ENCODE results near the gene TXNRD1. TPM values are rescaled to one million over a fixed set of nuclear protein-coding genes. Genes with fewer than 3 reads are reported as not detected.

TXNRD1 gene
- total RNA-seq, 1 donor from 2014 or later, result 100 TPM

DNA sequence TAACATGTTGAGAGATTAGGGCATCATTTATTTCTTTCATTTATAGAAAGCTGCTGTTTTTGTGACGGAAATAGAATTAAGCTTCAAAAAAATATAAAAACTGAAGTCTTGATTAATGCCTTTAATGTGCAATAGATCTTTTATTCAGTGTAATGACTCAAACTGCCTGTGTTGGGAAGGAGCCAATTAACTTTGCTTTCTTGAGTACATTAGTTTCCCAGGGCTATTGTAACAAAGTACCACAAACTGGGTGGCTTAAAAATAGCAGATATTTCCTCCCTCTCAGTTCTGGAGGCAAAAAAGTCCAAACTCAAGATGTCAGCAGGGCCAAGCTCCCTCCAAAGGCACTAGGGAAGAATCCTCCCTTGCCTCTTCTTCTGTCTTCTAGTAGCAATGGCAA, 124.6 kb downstream of the TXNRD1 start:
- Mint-ChIP-seq H3K27ac (ENCODE audit: unreplicated experiment) (peak overlapping the region; percentile 27), H3K4me3 (ENCODE audit: unreplicated experiment) (no peak overlapping the region), H3K36me3 (ENCODE audit: unreplicated experiment) (peaks cover 26% of the 10 kb centered on the region), H3K4me1 (ENCODE audit: unreplicated experiment) (peaks cover 8% of the 10 kb centered on the region), H3K27me3 (ENCODE audit: unreplicated experiment) (no peaks in the 10 kb centered on the region), H3K9me3 (ENCODE audit: unreplicated experiment) (no peaks in the 10 kb centered on the region)
- TF ChIP-seq CTCF (IDR thresholded peaks at IDR 0.05), result no peak
- no peak for DNase-seq (ENCODE audit: extremely low spot score, unreplicated experiment)

DNA sequence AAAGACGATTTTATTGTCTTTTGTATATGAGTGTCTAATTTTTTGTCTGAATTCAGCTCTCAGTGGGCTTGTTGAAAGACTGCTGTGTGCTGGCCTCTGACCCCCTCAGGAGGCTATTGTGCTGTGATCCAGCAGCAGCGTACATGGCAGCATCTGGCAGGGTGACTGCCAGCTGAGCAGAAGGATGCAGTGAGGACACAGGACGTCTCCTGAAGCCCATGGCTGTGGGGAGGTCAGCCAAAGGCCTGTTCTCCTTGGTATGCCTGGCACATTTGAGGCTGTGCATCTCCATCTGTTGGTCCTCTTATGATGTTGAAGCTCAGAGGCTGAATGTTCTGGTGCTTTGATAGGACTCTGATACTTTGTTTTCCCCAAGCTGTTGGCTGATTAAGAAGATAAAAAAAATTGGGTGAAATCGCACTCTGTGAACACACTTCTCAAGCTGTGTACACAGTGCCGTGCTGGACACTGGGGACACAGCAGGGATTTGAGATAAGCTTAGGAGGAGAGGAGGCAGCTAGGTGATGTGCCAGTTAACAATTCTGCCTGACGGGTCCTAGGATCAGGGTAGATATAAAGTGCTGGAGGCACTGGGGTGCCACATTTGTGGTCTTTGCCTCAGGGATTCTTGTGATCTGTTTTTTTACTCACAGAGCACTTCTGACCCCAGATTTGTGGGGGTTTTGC, 125.5 kb downstream of the TXNRD1 start:
- Mint-ChIP-seq H3K36me3 (ENCODE audit: unreplicated experiment) (peaks cover 30% of the 10 kb centered on the region), H3K9me3 (ENCODE audit: unreplicated experiment) (no peaks in the 10 kb centered on the region), H3K27me3 (ENCODE audit: unreplicated experiment) (no peaks in the 10 kb centered on the region), H3K4me1 (ENCODE audit: unreplicated experiment) (peaks cover 8% of the 10 kb centered on the region), H3K27ac (ENCODE audit: unreplicated experiment) (no peak overlapping the region), H3K4me3 (ENCODE audit: unreplicated experiment) (no peak overlapping the region)
- DNase-seq (ENCODE audit: extremely low spot score, unreplicated experiment), result no peak
- TF ChIP-seq CTCF (IDR thresholded peaks at IDR 0.05), result no peak

DNA sequence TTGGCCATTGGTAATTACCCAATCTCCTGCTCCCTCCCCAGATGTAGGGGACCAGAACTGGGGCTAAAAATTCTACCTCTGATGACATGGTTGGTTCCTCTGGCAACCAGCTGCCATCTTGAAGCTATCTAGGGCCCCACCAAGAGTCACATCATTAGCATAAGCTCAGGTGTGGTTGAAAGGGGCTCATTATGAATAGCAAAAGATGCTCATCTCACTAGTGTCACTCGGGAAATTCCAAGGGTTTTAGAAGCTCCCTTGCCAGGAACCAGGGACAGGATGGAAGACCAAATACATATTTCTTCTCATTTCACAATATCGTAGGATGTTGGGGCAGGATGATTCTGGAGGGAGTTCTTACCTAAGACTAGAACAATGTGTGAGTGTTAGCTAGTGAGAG, 126.6 kb downstream of the TXNRD1 start:
- H3K9me3 Mint-ChIP-seq (ENCODE audit: unreplicated experiment), result no peaks in the 10 kb centered on the region
- no peak for TF ChIP-seq CTCF (IDR thresholded peaks at IDR 0.05)
- no peak overlapping the region for H3K4me3 Mint-ChIP-seq (ENCODE audit: unreplicated experiment)
- peaks cover 33% of the 10 kb centered on the region for H3K36me3 Mint-ChIP-seq (ENCODE audit: unreplicated experiment)
- no peaks in the 10 kb centered on the region for H3K27me3 Mint-ChIP-seq (ENCODE audit: unreplicated experiment)
- no peak for DNase-seq (ENCODE audit: extremely low spot score, unreplicated experiment)
- no peak overlapping the region for H3K27ac Mint-ChIP-seq (ENCODE audit: unreplicated experiment)
- peaks cover 8% of the 10 kb centered on the region for H3K4me1 Mint-ChIP-seq (ENCODE audit: unreplicated experiment)

GRCh38 chr12:104342635-104343249, 127.2 kb downstream of the TXNRD1 start:
- no peak overlapping the region for H3K4me3 Mint-ChIP-seq (ENCODE audit: unreplicated experiment)
- no peaks in the 10 kb centered on the region for H3K9me3 Mint-ChIP-seq (ENCODE audit: unreplicated experiment)
- H3K27me3 Mint-ChIP-seq (ENCODE audit: unreplicated experiment), result no peaks in the 10 kb centered on the region
- no peak for DNase-seq (ENCODE audit: extremely low spot score, unreplicated experiment)
- TF ChIP-seq CTCF (IDR thresholded peaks at IDR 0.05), result no peak
- H3K27ac Mint-ChIP-seq (ENCODE audit: unreplicated experiment), result peak overlapping the region; percentile 7
- peaks cover 37% of the 10 kb centered on the region for H3K36me3 Mint-ChIP-seq (ENCODE audit: unreplicated experiment)
- H3K4me1 Mint-ChIP-seq (ENCODE audit: unreplicated experiment), result peaks cover 8% of the 10 kb centered on the region

DNA sequence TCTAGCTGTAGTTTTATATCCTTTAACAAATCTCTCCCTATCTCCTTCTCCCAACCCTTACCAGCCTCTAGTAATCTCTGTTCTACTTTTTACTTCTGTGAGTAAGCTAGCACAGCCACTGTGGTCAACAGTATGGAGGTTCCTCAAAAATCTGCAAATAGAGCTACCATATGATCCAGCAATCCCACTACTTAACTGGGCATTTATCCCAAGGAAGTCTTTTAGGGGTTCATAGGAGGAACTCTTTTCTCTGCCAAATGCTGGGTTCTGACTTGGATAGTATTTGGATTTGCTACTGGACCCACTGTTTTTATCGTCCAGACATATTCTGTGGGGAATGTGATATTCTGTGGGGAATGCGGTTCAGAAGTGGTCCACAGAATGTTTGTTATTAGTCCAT, 129.1 kb downstream of the TXNRD1 start:
- TF ChIP-seq CTCF (IDR thresholded peaks at IDR 0.05), result no peak
- Mint-ChIP-seq H3K27me3 (ENCODE audit: unreplicated experiment) (no peaks in the 10 kb centered on the region), H3K4me1 (ENCODE audit: unreplicated experiment) (peaks cover 8% of the 10 kb centered on the region), H3K27ac (ENCODE audit: unreplicated experiment) (no peak overlapping the region), H3K36me3 (ENCODE audit: unreplicated experiment) (peaks cover 44% of the 10 kb centered on the region), H3K4me3 (ENCODE audit: unreplicated experiment) (no peak overlapping the region), H3K9me3 (ENCODE audit: unreplicated experiment) (no peaks in the 10 kb centered on the region)
- DNase-seq (ENCODE audit: extremely low spot score, unreplicated experiment), result no peak
